Fibroblast of the conjunctiva (primary cell): ENCODE measurements around the gene SATL1.
"Not testable (repeated sequence)": the region's sequence is repeated elsewhere in the genome, so short reads cannot be mapped to it uniquely, and the experiment has no call there.

Experiments used
- DNase-seq: peaks from one replicate; pipeline ENCODE4 v3.0.0-alpha.2; 2010; ENCODE audit warnings: low read depth

Gene SATL1, protein sequence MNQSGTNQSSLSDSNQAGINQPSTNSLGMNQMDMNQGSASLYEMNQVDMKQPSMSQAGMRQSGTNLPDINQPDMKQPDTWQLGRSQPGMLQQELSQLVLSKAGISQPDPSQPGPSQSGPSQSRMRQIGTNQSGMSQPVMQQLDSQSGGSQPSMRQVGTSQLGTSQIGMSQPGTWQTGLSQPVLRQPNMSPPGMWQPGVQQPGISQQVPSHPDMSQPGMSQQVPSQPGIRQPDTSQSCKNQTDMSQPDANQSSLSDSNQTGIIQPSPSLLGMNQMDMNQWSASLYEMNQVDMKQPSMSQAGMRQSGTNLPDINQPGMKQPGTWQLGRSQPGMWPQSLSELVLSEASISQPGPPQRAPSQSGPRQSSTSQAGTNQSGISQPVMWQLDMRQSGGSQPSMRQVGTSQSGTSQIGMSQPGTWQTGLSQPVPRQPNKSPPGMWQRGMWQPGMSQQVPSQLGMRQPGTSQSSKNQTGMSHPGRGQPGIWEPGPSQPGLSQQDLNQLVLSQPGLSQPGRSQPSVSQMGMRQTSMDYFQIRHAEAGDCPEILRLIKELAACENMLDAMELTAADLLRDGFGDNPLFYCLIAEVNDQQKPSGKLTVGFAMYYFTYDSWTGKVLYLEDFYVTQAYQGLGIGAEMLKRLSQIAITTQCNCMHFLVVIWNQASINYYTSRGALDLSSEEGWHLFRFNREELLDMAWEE

DNA sequence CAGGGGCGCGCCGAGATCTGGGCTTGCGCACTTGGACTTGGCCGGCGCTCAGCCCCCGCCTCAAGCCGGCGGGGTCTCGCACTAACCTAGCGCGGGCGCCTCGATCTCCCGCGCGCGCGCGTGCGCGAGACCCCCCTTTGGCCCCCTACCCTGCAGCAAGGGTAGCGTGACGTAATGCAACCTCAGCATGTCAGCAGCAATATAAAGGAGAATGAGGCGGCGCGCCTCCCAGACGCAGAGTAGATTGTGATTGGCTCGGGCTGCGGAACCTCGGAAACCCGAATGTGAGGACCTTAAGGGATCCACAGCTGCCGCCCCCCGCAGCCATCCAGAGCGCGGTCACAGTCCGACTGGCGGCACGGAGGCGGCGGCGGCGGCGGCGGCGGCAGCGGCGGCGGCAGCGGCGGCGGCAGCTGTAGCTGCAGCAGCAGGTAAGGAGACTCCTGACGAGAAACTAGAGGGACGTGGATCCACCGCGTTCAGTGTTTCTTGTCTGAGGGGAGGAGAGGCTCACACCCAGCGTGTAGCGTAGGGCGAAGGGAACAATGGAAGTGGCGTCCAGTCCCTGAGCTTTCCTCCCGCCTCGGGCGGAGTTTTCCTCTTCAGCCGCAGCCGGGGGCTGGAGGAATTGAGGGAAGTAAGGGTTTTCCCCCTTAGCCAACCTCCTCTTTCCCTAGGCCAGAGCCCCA lies at the start of gene SATL1, which contains the start of gene ZNF711:
Gene SATL1, minus strand, starts transcription at position 19 of the 689 bp plus-strand sequence. CDS start 134,811 bp downstream, outside the sequence.
Gene ZNF711, plus strand, starts transcription at position 231 of the 689 bp plus-strand sequence. CDS start 3,582 bp downstream, outside the sequence.
- DNase-seq = peak; percentile 14

DNA sequence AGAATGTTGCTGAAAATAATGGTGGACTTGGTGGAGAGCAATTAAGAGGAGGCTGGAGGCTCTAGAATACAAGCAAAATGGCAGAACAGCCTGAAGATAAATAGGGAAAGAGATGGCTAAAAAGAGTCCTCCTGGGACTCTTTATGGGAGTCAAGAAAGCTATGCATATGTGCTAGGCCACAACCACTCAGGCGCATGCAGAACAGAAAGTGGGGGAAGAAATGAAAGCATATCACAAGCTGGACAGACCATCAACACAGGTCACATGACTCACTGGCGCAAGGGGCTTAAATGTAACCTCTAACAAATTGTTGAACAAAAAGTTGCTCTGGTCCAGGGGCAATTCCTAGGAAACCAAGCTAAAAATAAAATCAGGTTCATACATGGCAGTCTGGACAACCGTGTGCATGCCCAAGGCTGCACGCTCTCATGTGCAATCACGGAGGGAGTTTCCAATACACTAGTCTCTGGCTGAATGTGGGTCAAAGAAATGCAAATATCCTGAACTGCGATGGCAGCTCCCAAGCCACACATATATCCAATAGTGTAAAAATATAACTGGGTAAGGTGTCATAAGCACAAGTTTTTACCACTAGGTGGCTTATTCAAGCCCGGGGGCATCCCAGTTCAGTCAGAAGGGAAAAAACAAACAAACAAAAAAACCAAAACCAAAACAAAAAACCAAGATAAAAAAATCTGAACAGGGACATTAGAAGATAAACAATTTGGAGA lies 45.6 kb upstream of the SATL1 start:
- no peak for DNase-seq

DNA sequence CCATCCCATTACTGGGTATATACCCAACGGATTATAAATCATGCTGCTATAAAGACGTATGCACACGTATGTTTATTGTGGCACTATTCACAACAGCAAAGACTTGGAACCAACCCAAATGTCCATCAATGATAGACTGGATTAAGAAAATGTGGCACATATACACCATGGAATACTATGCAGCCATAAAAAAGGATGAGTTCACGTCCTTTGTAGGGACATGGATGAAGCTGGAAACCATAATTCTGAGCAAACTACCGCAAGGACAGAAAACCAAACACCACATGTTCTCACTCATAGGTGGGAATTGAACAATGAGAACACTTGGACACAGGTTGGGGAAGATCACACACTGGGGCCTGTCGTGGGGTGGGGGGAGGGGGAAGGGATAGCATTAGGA lies 41.7 kb upstream of the SATL1 start:
- DNase-seq = not testable (repeated sequence)

DNA sequence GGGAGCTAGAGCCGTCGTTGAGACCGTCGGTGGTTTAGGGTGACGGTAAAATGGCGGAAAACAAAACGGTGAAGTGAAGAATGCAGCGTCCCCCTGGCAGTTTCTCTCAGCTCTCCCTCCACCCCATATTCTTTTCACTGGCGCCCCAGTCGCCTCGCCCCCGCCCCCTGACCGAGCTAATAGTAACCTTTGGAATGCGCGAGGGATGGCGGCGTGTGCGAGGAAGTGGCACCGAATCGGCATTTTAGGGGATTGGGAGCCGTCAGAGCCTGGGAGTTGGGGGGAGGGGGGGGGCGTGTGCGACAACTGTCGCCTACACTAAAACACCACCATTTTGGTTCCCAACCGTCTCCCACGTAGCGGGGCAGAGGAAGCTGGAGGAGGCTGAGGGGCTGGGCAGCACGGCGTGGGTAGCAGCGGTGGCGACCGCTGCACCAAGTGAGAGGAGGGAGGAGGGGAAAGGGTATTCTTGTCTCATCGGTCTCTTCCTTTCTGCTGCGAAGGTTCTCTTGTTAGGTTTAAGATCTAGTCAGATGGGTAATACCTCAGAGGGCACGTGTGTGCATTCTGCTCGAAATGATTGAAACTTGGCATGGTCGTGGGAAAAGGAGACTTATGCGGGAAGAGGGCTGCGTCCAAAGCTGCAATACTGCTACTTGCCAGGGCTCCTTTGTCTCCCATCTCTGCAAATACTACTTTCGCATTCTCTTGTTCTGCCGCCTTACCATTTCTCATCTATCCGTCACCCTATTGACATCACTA lies 1.1 kb upstream of the SATL1 start:
- no peak for DNase-seq

DNA sequence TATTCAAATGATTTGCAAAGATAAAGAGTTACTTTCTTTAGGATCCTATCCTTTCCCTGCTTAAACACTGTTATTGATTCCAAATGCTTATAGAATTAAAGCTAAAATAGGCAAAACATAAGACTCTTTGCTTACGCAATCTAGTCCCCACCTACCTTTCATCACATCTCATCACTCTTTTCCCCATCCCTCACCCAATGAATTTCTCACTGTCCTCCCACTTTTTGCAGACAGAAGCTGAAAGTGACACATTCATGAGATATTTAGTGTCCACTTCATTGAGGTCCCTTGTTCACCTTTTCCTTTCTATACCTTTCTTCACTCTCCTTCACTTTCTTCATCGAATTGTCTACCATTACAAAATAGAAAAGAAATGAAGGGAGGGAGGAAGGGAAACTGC lies 424 bp downstream of the SATL1 start:
- DNase-seq = no peak

DNA sequence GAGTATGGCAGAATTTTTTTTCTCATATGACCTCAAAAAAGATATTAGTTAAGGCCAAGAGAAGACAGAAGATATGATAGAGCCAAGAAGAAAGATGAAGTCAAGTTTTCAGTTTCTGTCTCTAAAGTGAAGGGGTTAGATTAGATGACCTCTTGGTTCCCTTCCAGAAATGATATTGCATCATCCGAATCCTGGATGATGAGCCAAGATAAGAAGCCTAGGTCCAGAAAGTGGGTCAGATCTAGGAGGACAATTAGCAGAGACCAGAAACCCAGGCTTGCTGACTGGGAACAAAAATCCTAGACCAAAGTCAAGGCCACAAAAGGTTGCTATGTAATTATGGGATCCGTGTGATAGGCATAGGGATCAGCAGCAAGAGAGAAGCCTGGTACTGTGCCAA lies 20.2 kb downstream of the SATL1 start:
- no peak for DNase-seq

DNA sequence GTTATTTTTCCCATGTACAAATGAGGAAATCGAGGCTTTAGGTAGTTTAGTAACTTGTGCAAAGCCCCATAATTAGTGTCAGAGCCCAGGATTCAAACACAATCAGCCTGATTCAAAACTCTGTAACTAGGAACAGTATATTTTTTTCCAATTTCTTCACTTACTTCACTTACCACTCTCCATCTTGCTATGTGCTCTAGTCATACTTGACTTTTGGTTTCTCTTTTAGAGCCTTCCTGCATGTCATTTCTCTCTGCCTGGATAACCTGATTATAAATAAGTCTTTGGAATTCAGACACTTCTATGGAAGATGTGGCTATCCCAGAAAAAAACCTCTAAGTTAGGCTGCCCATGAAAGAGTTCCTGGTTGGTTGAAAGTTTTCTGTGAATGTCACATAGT lies 22.2 kb downstream of the SATL1 start:
- DNase-seq = no peak

DNA sequence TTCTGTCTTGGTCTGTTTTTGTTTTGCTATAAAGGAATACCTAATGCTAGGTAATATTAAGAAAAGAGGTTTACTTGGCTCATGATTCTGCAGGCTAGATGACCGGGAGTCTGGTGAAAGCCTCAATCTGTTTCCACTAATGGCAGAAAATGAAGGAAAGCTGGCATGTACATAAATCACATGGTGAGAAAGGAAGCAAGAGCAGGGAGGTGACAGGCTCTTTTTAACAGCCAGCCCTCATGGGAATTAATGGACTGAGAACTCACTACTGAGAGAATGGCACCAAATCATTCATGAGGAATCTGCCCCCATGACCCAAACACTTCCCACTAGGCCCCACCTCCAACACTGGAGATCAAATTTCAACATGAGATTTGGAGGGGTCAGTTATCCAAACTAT lies 27.6 kb downstream of the SATL1 start:
- DNase-seq = no peak

DNA sequence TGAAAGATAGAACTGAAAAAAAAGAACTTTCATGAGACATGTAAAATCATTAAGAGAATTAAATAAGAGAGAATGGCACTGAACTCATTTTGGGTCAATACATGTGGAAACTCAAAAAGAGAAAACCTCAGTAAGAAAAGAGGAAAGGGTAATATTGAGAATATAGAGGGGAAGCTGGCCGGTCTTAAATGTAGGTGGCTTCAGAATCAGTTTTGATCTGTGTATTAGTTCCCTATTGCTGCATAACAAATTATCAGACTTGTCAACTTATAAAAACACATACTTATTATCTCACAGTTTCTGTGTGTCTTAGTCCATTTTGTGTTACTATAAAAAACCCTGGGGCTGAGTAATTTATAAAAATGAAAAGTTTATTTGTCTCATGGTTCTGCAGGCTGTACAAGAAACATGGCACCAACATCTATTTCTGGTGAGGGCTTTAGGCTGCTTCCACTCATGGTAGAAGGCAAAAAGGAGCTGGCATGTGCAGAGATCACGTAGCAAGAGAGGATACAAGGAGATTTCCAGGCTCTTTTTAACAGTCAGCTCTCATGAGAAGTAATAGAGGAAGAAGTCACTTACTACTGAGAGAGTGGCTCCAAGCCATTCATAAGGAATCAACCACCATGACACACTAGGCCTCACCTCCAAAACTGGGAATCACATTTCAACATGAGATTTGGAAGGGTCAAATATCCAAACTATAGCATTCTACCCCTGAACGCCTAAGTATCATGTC lies 29.6 kb downstream of the SATL1 start:
- DNase-seq = no peak

DNA sequence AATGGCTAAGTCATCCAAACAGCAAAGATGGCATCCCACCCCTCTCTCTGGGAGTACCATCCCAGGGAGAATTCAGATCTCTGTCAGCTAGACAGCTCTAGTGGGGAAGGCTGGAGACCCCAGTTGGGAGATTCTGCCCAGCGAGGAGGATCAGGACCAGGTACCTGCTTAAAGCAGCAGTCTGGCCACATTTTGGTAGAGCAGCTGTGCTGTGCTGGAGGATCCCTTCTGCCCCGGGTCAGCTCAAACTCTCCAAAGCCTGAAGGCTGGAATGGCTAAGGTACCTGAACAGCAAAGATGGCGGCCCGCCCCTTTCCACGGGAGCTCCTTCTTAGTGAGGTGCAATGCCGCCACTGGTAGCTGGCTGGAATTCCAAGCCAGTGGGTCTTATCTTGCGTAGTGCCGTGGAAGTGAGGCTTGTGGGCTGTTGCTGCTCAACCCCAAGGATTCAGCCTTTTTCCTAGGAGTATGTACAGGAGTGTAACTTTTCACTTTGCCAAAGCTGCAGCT lies 40.1 kb downstream of the SATL1 start:
- DNase-seq = no peak

DNA sequence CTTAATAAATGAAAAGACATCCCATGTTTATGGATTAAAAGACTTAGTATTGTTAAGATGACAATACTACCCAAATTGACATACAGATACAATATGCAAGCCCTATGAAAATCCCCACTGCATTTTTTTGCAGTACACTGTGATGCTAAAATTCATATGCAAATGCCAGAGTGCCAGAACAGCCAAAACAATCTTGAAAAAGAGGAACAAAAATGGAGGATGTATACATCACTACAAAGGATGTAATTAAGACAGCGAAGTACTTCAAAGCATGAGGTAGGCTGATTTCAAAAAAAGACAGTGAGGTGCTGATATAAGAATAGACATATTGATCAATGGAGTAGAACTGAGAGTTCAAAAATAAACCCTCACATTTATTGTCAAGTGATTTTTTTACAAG lies 47.3 kb downstream of the SATL1 start:
- DNase-seq = no peak

DNA sequence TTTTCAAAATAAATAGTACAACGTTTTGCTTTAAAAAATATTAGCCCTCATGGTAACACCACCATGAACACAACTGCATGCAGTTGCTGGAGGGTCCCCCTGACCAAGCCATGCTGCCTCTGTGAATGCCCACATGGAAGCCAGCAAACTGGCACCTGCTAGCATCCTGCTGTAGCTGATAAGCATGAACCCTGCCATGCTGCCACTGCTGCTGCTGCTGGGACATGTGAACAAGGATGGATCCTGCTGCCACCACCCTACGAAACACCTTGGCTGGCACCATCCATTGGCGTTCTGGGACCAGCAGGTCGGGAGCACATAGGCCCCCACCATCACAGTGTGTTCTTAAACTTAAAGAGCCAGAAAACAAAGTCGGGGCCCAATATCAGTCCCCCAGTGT lies 83.9 kb downstream of the SATL1 start:
- no peak for DNase-seq

DNA sequence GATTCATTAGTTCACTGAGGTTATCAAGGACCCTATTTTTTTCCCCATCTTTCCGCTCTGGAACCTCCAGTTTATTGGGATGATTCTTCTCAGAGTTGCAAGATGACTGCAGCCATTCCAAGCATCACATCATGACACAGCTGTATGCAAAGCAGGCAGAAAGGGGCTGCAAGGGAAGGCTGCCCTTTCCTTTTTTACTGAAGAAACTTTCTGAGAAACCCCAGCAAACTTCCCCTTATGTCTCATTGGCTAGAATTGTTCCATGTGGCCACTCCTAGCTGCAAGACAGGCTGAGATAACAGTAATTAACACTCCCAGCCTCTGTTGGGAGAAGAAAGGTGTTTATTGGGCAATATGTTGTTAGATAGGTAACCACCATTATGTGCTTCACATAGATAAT lies 102.6 kb downstream of the SATL1 start:
- DNase-seq = no peak

DNA sequence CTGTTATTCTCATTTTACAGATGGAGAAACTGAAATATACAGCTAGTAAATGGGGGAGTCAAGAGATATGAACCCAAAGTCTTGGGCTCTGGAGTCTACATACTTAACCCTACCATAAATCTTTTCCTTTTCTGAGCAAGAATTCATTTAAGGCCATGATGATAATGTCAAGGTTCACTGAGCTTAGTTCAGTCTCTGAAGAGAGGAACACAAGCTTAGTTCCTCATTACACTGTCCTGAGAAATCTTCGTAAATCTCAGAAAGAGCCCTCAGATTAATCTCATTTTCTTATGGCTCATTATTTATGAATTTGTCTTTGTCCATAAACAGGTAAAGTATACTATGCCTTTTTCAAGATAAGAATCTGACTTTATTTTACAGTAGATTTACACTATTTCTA lies 104.2 kb downstream of the SATL1 start:
- DNase-seq = no peak

DNA sequence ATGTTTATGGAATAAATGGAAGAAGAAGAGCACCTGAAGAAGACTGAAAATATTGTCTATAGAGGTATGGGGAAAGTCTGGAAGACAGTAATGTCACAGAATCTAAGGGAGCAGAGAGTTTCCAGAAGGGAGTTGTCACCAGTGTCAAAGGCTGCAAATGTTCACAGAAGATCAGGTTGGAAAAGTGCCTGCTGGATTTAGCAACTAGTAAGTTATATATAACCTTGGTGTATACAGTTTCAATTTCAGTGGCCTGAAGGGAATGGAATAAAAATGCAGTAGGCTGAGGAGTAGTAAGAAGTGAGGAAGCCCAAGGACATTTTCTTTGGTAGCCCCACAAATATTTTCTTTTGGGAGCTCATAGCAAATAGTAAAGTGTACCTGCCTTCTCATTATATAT lies 107.2 kb downstream of the SATL1 start:
- DNase-seq = no peak

DNA sequence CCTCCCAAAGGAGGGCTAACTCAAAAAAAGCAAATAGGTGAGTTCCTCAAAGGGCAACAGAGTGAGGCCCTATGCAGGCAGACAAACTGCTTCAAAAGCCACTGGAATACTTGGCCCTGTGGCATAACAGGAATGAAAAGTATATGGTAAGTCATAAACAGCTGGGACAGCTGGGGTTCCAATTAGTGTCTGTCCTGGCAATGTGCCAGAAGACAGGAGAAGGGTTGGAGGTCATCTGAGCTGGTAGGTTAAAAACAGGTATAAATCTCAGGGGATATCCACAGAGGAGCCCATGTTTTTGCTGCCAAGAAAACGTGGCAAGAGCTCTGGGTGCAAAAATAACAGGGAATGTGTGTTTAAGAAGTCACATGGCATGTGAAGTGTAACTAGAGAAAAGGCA lies 128.3 kb downstream of the SATL1 start:
- DNase-seq = no peak

DNA sequence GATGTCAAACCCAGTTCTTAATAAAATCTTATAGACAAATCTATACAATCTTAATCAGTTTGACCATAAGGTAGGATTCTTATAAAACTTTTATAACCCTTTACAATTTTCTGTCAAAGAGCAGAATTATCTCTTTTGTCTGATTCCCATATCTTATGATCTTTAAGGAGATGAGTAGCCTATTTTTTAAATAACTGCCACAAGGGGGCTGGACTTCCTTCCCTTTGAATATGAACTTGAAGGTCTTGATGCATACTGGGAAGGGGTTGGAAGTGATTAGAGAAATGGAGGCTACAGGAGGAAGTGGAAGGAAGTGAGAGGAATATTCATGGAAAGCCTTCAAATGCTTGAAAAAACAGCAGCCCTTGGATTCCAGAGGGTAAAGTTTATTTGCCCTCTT lies 128.8 kb downstream of the SATL1 start:
- DNase-seq = no peak

DNA sequence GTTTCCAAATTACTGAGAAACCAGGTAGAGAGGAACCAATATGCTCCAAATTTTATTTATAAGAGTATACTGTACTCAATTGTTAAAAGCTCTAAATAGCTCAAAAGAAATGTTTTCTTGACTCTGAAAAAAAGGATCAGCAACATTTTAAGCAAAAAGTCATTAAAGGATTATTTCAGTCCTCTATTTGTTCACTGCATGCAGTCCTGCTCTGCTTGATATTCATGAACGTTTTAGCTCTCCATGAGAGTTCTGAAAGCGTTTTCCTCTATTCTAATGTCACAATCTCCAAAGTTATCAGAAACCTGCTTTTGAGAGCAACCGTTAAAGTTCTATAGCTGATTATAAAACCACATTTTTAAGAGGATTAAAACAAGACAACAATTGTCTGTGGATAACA lies 129.4 kb downstream of the SATL1 start:
- no peak for DNase-seq

DNA sequence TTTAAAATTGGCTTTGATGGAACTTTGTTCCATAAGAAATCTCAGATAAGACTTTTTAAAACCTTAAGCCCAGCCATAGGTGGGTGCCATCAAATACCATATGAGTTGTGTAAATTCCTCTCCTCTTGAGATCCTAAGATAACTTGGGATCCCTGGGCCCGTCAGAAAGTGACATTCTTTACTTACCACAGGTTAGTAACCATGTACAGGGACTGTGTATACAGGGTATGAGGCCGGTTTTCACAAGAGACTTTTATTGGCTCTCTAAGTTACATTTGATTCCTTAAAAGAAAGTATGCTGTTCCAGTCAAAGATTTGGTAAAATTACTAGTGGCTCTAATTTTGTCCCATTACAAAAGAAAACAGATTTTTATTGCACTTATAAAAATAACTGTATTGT lies 129.8 kb downstream of the SATL1 start:
- DNase-seq = no peak

DNA sequence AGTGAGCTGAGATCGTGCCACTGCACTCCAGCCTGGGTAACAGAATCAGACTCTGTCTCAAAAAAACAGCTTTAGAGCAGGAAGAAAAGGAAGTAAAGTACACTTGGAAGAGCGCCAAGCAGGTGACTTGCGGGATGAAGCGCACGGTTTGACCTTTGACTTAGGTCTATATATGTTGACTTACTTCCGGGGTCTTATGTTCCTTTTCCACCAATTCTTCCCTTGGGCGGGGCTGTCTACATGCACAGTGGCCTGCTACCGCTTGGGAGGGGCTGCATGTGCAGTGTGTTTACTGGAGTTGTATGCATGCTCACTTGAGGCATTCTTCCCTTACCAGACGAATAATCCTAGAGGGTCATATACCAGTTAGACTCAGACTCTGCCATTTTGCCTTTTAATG lies 131.3 kb downstream of the SATL1 start:
- no peak for DNase-seq

DNA sequence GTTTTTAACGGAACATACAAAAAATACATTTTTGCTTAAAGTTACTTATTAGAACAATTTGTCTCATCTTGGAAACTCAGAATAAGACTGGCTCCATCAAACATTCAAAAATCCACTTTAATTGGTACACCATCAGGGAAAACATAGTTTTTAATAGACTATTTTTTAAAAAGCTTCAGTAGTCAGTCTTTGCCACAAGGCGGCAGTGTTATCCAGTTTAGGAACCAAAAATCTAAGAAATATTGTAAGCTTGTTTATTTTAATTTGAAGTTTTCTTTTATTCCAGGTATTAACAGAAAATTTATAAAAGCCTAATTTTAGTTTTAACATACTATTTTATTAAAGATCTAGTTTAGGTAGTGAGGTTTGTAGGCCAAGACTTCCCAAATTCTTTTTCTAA lies 132.2 kb downstream of the SATL1 start:
- DNase-seq = no peak
